ES-I3 (cell line): ENCODE results near the gene RC3H1.

Experiments used
- H3K36me3 ChIP-seq: 2 replicates; pipeline ENCODE4 v1.6.1; 2013; ENCODE audit warnings: mild to moderate bottlenecking, low read length, control low read depth, moderate library complexity; ENCODE audit not compliant: insufficient read depth
- H3K4me1 ChIP-seq: 2 replicates; pipeline ENCODE4 v1.6.1; 2013; ENCODE audit warnings: mild to moderate bottlenecking, control low read depth, low read length; ENCODE audit not compliant: insufficient read depth
- H3K9ac ChIP-seq: 2 replicates; pipeline ENCODE4 v1.6.1; 2013; ENCODE audit warnings: low read depth, mild to moderate bottlenecking, low read length, moderate library complexity
- H3K9me3 ChIP-seq: 2 replicates; pipeline ENCODE4 v1.6.1; 2013; ENCODE audit warnings: mild to moderate bottlenecking, low read length, moderate library complexity; ENCODE audit not compliant: control insufficient read depth, insufficient read depth

Gene RC3H1

DNA sequence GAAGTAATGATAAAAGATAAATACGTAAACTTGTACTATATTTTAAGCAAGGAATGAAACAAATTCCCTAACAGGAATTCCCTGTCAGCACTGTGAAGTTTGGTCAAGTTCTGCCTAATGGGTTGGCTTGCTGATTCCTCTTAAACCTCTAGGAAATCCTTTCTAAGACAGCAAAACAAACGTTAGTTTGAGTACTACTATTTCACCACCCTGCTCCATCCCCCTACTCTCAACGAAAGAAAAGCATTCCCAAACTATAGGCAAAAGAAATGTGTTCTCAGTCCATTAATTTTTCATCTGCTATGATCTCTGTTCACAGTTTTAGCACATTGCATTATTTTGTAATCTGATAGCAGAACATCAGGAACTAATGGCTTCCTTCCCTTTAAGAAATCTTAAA is 121.2 kb downstream of the RC3H1 start:
- no peaks in the 10 kb centered on the region for H3K9me3 ChIP-seq
- no peak overlapping the region for H3K9ac ChIP-seq
- peaks cover 27% of the 10 kb centered on the region for H3K4me1 ChIP-seq
- no peaks in the 10 kb centered on the region for H3K36me3 ChIP-seq

DNA sequence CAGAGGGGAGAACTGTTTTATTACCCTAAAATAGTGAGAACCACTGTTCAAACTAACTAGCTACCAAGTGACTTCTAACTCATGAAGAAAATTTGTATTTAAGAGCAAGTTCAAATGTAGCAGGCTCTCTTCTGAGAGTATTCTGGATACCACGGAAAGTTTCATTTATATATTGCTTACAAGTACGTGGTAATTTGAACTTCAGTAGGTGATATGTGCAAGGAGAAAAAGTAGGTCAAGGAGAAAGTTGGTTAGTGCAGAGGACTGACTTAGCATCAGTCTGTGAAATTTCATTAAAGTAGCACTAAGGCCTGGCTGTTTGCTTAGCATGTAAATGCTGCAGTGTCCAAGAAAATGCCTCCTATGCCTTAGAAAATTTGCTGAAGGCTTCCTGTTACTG is 121.7 kb downstream of the RC3H1 start:
- no peaks in the 10 kb centered on the region for H3K36me3 ChIP-seq
- H3K9ac ChIP-seq: no peak overlapping the region
- peaks cover 27% of the 10 kb centered on the region for H3K4me1 ChIP-seq
- H3K9me3 ChIP-seq: no peaks in the 10 kb centered on the region

DNA sequence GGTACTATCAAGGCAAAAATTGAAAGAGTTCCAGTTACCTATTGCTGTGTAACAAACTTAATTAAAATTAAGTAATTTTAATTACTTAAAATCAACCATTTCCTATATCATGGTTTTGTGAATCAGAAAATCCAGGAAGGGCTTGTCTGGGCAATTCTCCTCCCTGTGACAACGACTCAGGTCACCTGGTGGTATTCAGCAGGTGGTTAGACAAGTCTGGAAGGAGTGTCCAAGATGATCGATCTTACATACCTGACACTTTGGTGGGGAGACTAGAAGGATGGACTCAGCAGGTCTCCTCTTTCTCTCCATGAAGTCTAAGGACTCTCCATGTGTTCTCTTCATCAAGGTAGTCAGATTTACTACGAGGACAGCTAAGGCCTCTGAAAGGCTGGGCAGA is 128.0 kb downstream of the RC3H1 start:
- Histone ChIP-seq H3K9ac (no peak overlapping the region), H3K9me3 (no peaks in the 10 kb centered on the region), H3K36me3 (no peaks in the 10 kb centered on the region), H3K4me1 (peaks cover 6% of the 10 kb centered on the region; the same call in 1 of the 2 replicates)

DNA sequence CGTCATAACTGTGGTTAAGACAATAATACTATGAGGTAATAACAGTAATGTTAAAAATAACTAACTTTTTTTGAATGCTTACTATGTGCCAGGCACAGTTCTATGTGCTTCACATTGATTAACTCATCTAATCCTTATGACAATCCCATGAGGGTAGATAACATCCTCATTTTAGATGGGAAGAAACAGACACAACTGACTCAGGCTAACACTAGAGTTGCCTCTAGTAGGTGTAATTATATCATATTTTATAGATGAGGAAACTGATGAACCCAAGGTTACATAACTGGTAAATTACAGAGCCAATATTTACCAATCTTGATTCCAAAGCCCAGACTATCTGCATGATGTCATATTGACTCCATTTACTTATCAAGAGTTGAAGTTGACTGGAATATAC is 128.5 kb downstream of the RC3H1 start:
- Histone ChIP-seq H3K9ac (no peak overlapping the region), H3K4me1 (peaks cover 12% of the 10 kb centered on the region; the same call in 1 of the 2 replicates), H3K36me3 (no peaks in the 10 kb centered on the region), H3K9me3 (no peaks in the 10 kb centered on the region)

DNA sequence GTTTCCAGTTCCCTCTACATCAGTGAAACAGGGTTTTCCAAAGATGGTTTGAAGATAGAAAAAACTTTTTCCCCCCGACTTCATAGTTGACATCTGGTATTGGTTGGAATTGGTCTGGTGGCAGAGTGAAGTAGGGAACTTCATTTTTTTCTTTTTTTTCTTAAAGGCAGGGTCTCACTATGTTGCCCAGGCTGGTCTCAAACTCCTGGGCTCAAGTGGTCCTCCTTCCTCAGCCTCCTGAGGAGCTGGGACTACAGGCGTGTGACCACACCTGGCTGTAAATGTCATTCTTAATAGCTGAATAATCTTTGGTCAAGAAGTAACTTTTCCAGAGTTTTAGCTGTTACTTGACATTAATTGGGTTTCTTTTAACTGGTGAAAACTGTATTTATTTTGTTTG is 132.3 kb downstream of the RC3H1 start:
- peaks cover 4% of the 10 kb centered on the region; the same call in 1 of the 2 replicates for H3K36me3 ChIP-seq
- H3K4me1 ChIP-seq: peaks cover 32% of the 10 kb centered on the region
- H3K9me3 ChIP-seq: no peaks in the 10 kb centered on the region
- no peak overlapping the region for H3K9ac ChIP-seq

DNA sequence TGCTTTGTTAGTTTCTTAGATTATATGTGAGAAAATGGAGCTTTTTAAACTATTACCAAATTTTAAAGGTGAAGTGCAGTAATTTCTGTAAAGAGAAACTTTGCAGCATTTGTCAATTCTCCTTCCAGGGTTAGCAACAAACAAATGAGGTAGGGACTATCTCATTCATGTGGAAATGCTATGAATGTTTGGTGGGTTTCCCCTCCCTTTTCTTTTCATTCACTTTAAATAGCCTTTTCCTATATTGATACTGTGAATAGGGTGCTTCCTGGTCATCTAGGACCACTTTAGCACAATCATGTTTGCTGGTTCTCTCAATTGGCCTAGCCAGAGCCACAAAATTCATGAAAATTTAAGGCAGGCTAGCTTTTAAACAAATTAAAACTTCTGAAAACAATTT is 133.4 kb downstream of the RC3H1 start:
- H3K36me3 ChIP-seq: peaks cover 4% of the 10 kb centered on the region; the same call in 1 of the 2 replicates
- H3K9ac ChIP-seq: no peak overlapping the region
- peaks cover 32% of the 10 kb centered on the region for H3K4me1 ChIP-seq
- H3K9me3 ChIP-seq: no peaks in the 10 kb centered on the region

DNA sequence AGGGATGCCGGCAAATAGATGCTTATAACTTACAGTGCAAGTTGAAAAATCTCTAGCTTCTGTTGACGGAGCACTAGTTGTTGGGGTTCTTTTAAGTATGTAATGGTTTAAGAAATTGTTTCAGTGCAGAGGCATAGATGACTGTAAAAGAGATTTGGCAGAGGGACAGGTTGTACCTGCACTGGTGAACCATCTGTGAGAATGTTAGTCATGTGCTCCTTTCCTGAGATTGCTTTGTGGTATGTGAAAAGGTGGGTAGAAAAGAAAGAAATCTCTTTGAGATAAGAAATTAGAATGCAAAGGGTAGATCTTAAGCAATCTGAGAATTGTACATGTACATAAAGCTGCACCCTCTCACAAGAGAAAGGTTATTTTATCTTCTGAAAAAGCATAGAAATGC is 134.5 kb downstream of the RC3H1 start:
- peaks cover 32% of the 10 kb centered on the region for H3K4me1 ChIP-seq
- H3K9ac ChIP-seq: no peak overlapping the region
- H3K36me3 ChIP-seq: peaks cover 4% of the 10 kb centered on the region; the same call in 1 of the 2 replicates
- no peaks in the 10 kb centered on the region for H3K9me3 ChIP-seq

DNA sequence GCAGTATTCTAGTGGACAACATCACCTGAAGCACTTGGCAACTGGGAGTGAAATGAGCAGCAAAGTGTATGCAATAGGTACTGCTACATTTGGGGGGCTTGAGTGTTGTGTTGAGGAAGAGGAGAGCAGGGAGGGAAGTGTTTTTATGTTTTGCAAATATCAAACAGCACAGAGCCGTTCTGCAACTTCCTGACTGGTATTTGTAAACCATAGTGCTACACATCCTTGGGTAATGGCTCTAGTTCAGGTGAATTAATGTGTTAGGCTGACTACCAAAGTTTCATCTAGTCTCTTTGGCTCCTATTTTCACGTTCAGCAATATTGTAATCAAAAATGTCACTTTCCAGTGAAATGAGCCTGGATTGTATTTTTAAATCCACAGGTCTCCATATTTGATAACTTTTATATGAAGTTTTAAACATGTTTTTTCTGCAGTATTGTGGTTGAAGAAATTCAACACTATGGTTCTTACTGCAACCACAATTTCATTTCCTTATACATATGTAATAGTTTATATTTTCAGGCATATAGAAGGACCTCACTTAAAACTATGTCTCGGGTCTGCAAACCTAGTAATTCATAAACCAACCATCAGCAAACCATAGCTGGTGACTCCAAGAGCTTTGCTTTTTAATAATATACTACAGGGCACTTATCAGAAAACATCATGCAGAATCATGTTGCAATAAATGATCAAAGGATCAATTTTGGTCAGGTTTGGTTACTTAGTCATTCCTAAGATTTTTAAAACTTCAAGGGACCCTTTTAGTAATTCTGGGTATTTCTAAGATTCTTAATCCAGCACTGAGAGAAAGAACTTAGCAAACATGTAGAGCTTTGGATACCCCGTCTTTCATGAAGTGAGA is 135.2 kb downstream of the RC3H1 start:
- no peaks in the 10 kb centered on the region for H3K9me3 ChIP-seq
- no peak overlapping the region for H3K9ac ChIP-seq
- peaks cover 4% of the 10 kb centered on the region; the same call in 1 of the 2 replicates for H3K36me3 ChIP-seq
- H3K4me1 ChIP-seq: peaks cover 32% of the 10 kb centered on the region

DNA sequence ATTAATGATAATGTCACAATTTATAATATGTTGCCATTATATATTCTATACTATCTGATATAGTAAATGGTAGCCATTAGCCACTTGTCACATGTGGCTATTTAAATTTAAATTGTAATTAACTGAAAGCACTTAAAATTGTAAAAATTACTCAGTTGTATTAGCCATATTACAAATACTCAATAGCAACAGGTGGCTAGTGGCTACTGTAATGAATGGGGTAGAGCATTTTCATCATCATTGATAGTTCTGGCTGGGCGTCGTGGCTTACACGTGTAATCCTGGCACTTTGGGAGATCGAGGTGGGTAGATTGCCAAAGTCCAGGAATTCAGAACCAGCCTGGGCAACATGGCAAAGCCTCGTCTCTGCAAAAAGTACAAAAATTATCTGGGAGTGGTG is 137.5 kb downstream of the RC3H1 start:
- H3K9ac ChIP-seq: no peak overlapping the region
- H3K36me3 ChIP-seq: peaks cover 4% of the 10 kb centered on the region; the same call in 1 of the 2 replicates
- H3K4me1 ChIP-seq: peaks cover 29% of the 10 kb centered on the region
- no peaks in the 10 kb centered on the region for H3K9me3 ChIP-seq
